Transverse colon (tissue), 4 donors: ENCODE measurements around the gene EDC3. TPM values are rescaled to one million over a fixed set of nuclear protein-coding genes. Genes with fewer than 3 reads are reported as not detected.

ENCODE experiments used
- DNase-seq: peaks from one replicate; pipeline ENCODE4 v3.0.0-alpha.2; 2019
- H3K27ac ChIP-seq, 4 donors: fragments of 200-600 bp; sonication (generic); 2 replicates each; pipeline ENCODE4 v1.5.1; 2016 to 2018; ENCODE audit warnings: inconsistent platforms in 4 of 4
- H3K27me3 ChIP-seq: fragments of 200-600 bp; sonication (generic); 2 replicates; pipeline ENCODE4 v1.5.1; 2017; ENCODE audit warnings: inconsistent platforms
- H3K36me3 ChIP-seq, 4 donors: fragments of 200-600 bp; sonication (generic); 2 replicates each; pipeline ENCODE4 v1.5.1; 2017 to 2019; ENCODE audit warnings: inconsistent platforms in 4 of 4
- H3K4me1 ChIP-seq, 4 donors: fragments of 200-600 bp; sonication (generic); 2 replicates each; pipeline ENCODE4 v1.5.1; 2017 to 2020; ENCODE audit warnings: inconsistent platforms in 4 of 4
- H3K4me3 ChIP-seq, 4 donors: fragments of 200-600 bp; sonication (generic); 1 replicate in 1 of 4; 2 replicates in 3 of 4; pipeline versions ENCODE4 v1.5.1 to v1.6.1; 2017 to 2019; ENCODE audit warnings: inconsistent platforms in 4 of 4
- H3K9me3 ChIP-seq, 2 donors: fragments of 200-600 bp; sonication (generic); 2 replicates each; pipeline ENCODE4 v1.5.1; 2017 to 2019; ENCODE audit warnings: inconsistent platforms in 2 of 2
- CTCF ChIP-seq, 5 experiments: fragments of 200-600 bp in 3 of 5; fragments of 450-650 bp in 2 of 5; sonication (generic) in 3 of 5; IDR thresholded peaks; 1 replicate in 2 of 5; 2 replicates in 3 of 5; pipeline ENCODE4 v1.5.1; 2016 to 2017; ENCODE audit warnings: antibody characterized with exemption in 5 of 5, inconsistent platforms in 3 of 5, mild to moderate bottlenecking in 2 of 5, moderate library complexity in 1 of 5
- EP300 ChIP-seq: sonication (generic); formaldehyde crosslinking; IDR thresholded peaks from one replicate; pipeline ENCODE4 v1.6.1; 2017; ENCODE audit warnings: antibody characterized with exemption, low read depth
- POLR2A ChIP-seq: fragments of 450-650 bp; IDR thresholded peaks from one replicate; pipeline ENCODE4 v1.6.1; 2016; ENCODE audit warnings: antibody characterized with exemption, mild to moderate bottlenecking, moderate library complexity
- POLR2AphosphoS5 ChIP-seq, 3 donors: sonication (generic); formaldehyde crosslinking; IDR thresholded peaks; one replicate each; pipeline ENCODE4 v1.6.1; 2016; ENCODE audit warnings: antibody characterized with exemption in 3 of 3
- WGBS, 2 donors: methylation state at CpG; one replicate each; pipeline ENCODE4 v1.1.5; 2018; ENCODE audit warnings: low coverage in 1 of 2; 5-methylcytosine and 5-hydroxymethylcytosine counted together
- in situ Hi-C, 4 donors: fragments of 200-750 bp; cut with MboI; loops; one replicate each; pipeline versions ENCODE4 v1.15.0 to v1.15.1; 2017; ENCODE audit warnings: low sequenced_read_pairs in 3 of 4, low pct_ligation_motif_present in 1 of 4, low pct_unique_long_range_greater_than_20kb in 1 of 4
- intact Hi-C: fragments of 100-400 bp; cut with DNase I; formaldehyde crosslinking; loops from one replicate; pipeline ENCODE4 v1.15.1; 2023; ENCODE audit warnings: low total_unique reads
- total RNA-seq, 4 donors: library from RNA; depleted of rRNA; stranded (reverse); fragments of >200 nt; gene quantifications; one replicate each; pipeline ENCODE4 v1.1.0, GENCODE V29; 2016

EDC3 gene
- total RNA-seq, 4 donors from 2014 or later: 23.2 to 112 (median 29.4) TPM

- H3K9me3 ChIP-seq: no peaks in the 10 kb centered on the region
- H3K27ac ChIP-seq: peak overlapping the region; percentile 96 to 99 (median 98)
- peak; percentile 90 for DNase-seq
- H3K4me1 ChIP-seq: peaks cover 19 to 35% (median 27%) of the 10 kb centered on the region in 4 donors
- WGBS, 2 donors: 1% methylated on average over 46 of the region's 76 CpGs; no CpG with 5 or more reads in 1 of the 2 donors
- intact Hi-C loops (no loop called here), in situ Hi-C loops (no loop called here)
- H3K4me3 ChIP-seq: peak overlapping the region; percentile 73 to 96 (median 86)
- no peaks in the 10 kb centered on the region for H3K27me3 ChIP-seq
- TF ChIP-seq EP300 (no peak), POLR2A (no peak), POLR2AphosphoS5 (IDR thresholded peaks at IDR 0.05) (peak; percentile 46 to 69 (median 69)), CTCF (IDR thresholded peaks at IDR 0.05) (peak in 1 of 5 experiments; percentile 2)
- peaks cover 0 to 4% (median 0%) of the 10 kb centered on the region in 4 donors for H3K36me3 ChIP-seq
Observed at GRCh38 chr15:74614744-74615507, 80.9 kb downstream of the EDC3 start.

DNA sequence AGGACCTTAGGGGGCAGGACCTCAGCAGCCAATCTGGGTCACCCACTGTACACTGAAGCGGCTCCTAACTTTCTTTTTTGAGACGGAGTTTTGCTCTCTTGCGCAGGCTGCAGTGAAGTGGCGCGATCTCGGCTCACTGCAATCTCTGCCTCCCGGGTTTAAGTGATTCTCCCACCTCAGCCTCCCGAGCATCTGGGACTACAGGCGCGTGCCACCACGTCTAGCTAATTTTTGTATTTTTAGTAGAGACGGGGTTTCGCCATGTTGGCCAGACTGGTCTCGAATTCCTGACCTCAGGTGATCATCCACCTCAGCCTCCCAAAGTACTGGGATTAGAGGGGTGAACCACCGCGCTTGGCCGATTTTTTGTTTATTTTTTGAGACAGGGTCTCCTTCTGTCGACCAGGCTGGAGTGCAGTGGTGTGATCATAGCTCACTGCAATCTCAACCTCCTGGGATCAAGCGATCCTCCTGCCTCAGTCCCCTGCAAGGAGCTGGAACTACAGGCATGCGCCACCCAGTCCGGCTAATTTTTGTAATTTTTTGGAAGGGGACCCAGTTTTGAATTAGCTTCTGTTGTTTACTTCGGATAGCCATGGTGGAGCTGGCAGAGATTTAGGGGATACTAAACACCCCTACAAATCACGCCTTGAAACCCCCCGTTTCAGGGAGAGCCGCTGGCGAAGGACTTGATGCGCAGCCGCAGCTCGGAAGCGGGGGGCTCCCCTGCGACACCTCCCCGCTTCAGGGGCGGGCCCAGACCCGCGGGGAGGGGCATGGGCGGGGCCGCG is 81.7 kb downstream of the EDC3 start:
- H3K27ac ChIP-seq: peak overlapping the region; percentile 96 to 99 (median 98)
- TF ChIP-seq POLR2AphosphoS5 (IDR thresholded peaks at IDR 0.05): no peak
- no peak for TF ChIP-seq CTCF (IDR thresholded peaks at IDR 0.05)
- no peak for DNase-seq
- intact Hi-C loops: no loop called here
- no peaks in the 10 kb centered on the region for H3K9me3 ChIP-seq
- 42% methylated on average over 28 of the region's 38 CpGs; no CpG with 5 or more reads in 1 of the 2 donors for WGBS, 2 donors
- peaks cover 19 to 35% (median 27%) of the 10 kb centered on the region in 4 donors for H3K4me1 ChIP-seq
- no peaks in the 10 kb centered on the region for H3K36me3 ChIP-seq
- H3K27me3 ChIP-seq: no peaks in the 10 kb centered on the region
- peak overlapping the region; percentile 73 to 96 (median 86) for H3K4me3 ChIP-seq
- in situ Hi-C loops: no loop called here

- Histone ChIP-seq H3K36me3 (no peaks in the 10 kb centered on the region), H3K4me3 (no peak overlapping the region), H3K27ac (peak overlapping the region in 1 of 4 donors; percentile 96), H3K9me3 (no peaks in the 10 kb centered on the region), H3K27me3 (no peaks in the 10 kb centered on the region), H3K4me1 (peaks cover 16 to 28% (median 22%) of the 10 kb centered on the region in 4 donors)
- intact Hi-C loops: no loop called here
- in situ Hi-C loops: no loop called here
- DNase-seq: no peak
- 68 to 100% methylated on average over 1 to 6 of the region's 6 CpGs for WGBS, 2 donors
- TF ChIP-seq POLR2A: no peak
- no peak for TF ChIP-seq CTCF (IDR thresholded peaks at IDR 0.05)
- TF ChIP-seq EP300: no peak
- TF ChIP-seq POLR2AphosphoS5 (IDR thresholded peaks at IDR 0.05): no peak
Observed at GRCh38 chr15:74613089-74613952, 82.5 kb downstream of the EDC3 start.
